MM.1S (cell line): ENCODE data around the gene NAGPA.

ENCODE experiments used
- CTCF ChIP-seq: fragments of 300-600 bp; sonication (generic); IDR thresholded peaks from 2 replicates; pipeline ENCODE4 v1.5.1; 2016; ENCODE audit warnings: antibody characterized with exemption, low read length, mixed read lengths
- EZH2 ChIP-seq: fragments of 300-600 bp; sonication (generic); optimal IDR thresholded peaks from 2 replicates; pipeline ENCODE3; 2017; ENCODE audit warnings: low read depth, mild to moderate bottlenecking, antibody characterized with exemption, low read length, mixed read lengths
- EZH2phosphoT487 ChIP-seq: fragments of 300-600 bp; sonication (generic); IDR thresholded peaks from 2 replicates; pipeline ENCODE4 v1.6.1; 2018; ENCODE audit warnings: antibody characterized with exemption, low read length

GRCh38 chr16:5044011-5044540 is 10.3 kb upstream of the NAGPA start:
- TF ChIP-seq CTCF (no peak), EZH2 (no peak), EZH2phosphoT487 (no peak)
